HG02678 (cell line): ENCODE data around the gene VTCN1.
"Not testable (repeated sequence)": the region's sequence is repeated elsewhere in the genome, so short reads cannot be mapped to it uniquely, and the experiment has no call there.

Experiments used
- ATAC-seq: cut with Tn5 transposase; IDR thresholded peaks from one replicate; pipeline ENCODE4 v1.9.1; 2021; ENCODE audit warnings: mild to moderate bottlenecking, moderate library complexity; ENCODE audit not compliant: unreplicated experiment

The VTCN1 gene

DNA sequence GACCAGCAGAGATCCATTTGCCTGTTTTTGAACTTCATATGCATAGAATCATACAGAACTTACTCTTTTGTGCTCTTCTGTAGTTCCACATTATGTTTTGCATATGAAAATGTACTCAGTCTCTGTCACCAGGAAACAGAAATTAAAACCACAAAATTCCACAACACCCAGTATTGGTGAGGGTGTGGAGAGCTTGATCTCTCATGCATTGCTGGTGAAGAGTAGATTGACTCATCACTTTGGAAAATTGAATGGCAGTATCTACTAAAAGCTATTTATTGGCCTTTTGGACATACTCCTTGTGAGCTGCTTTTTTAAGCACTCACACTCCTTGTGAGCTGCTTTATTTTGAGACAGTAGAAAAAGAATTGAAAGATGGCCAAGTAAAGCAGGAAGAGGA lies 43.3 kb downstream of the VTCN1 start:
- ATAC-seq = no peak

DNA sequence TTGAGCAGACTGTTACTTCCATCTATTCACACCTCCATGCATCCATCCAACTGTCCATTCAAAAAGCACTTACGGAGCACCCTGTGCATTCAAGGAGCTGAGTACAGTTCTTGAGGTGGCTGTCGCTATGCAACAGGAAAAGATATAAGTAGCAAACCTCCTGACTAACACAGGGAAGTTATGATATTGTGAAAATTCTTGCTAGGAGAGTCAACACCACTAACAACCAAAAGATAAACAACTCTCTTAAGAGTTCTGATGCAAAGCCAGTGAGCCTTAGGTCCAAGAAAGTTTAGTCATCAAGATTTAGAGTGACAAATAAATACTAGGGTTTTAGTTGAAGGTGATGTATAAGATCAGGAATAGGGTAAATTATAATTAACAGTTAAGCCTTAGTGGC lies 44.7 kb downstream of the VTCN1 start:
- ATAC-seq = no peak

- ATAC-seq = no peak
These were observed 46.5 kb downstream of the VTCN1 start for GRCh38 chr1:117164209-117164608.

DNA sequence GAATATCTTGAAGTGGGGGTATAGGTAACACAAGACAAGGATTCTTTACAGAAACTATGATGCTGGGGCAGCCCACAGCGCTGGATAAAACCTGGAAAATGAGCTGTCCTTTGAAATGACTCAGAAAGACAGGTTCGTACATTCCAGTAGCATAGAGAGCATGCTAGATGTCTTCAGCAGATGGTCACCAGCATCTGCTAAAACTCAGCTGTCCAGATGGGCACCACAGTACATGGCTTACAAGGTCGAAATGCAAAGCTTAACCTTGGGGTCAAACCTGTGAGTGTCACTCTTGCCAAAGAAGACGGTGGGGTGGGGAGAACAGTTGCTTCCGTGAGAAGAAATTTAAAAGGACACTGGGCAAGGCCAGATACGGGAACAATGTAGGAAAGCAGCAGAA lies 47.9 kb downstream of the VTCN1 start:
- ATAC-seq = no peak

DNA sequence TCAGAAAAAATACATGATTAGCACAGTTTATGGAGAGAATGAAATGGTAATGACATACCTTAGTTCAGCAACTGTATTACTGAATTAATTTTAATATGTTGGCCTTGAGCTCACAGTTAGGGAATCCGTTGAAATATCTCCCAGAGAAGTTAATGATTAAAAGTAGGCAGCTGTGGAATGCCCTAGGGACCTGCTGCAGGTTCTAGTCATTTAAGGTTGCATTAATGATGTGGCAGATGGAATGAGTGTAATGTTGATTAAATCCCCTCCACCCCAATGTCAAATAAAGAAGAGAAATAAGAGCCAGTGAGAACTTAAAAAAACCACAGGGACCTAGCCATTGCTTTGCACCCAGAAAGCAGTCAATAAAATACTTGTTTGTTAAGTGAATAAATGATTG lies 48.8 kb downstream of the VTCN1 start:
- ATAC-seq = no peak

GRCh38 chr1:117151305-117151704 lies 59.4 kb downstream of the VTCN1 start:
- not testable (repeated sequence) for ATAC-seq

- no peak for ATAC-seq
These were observed 60.4 kb downstream of the VTCN1 start for GRCh38 chr1:117150316-117150715.

GRCh38 chr1:117147856-117148588 lies 62.7 kb downstream of the VTCN1 start:
- ATAC-seq = no peak

DNA sequence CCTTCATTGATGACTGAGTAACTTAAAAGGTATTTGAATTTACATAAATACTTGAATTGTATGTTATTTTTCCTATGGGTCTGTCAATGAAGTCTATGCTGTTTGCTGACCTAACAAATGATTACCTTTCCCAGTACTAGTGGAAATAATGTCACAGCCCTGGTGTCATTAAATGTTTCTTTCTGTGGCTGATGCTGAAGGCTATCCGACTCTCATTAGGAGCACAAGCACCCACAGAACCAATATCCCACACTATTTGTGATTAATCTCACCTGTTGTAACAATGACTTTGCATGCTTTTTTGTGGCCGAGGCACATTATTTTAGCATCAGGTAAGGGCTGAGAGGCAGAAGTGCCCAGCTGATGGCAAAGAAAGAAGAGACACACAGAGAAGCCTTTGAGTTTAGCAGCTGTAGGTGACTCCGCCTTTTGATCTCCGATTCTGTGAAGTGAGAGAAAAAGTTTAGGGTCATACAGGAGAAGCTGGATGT lies 63.3 kb downstream of the VTCN1 start:
- ATAC-seq = no peak

GRCh38 chr1:117146575-117147340 lies 64.0 kb downstream of the VTCN1 start:
- ATAC-seq = no peak

DNA sequence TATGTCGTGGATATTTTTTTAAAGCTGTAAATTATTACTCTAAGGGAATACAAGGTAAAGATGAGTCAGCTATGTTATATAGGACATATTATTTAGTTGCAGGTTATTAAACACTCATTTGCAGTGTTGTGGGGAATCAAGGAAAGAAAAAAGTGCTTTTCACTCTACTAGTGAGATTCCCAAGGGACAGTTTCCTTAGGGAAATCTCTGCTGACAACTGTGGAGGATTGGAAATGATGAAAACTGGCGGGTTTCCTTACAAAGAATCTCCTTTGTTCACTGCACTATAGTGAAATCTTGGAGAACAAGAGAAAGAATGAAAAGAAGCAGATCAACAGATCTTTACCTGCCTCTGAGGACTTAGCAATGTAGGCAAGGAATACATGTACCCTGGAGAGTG lies 64.7 kb downstream of the VTCN1 start:
- ATAC-seq = no peak

GRCh38 chr1:117143871-117144270 lies 66.9 kb downstream of the VTCN1 start:
- ATAC-seq = no peak

- no peak for ATAC-seq
These were observed 67.6 kb downstream of the VTCN1 start for GRCh38 chr1:117143172-117143571.

DNA sequence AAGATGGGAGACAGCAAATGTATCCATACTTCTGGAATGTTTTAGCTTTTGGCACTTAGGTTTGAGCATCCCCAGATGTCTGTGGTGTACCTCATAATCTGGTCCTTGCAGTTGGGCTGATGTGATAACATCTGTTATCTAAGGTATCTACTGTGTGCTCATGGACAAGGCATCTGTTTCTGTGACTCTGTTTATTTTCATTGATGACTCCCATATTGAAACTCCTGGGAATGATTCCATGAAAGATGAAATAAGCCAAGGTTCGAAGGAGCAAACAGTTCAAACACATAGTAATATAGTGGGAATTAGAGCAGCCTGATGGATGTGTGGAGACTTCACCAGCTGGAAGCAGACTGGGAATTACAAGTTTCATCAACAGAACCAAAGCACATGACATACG lies 68.5 kb downstream of the VTCN1 start:
- no peak for ATAC-seq

GRCh38 chr1:117138561-117138960 lies 72.2 kb downstream of the VTCN1 start:
- no peak for ATAC-seq

GRCh38 chr1:117138106-117138505 lies 72.6 kb downstream of the VTCN1 start:
- no peak for ATAC-seq

GRCh38 chr1:117137281-117137855 lies 73.4 kb downstream of the VTCN1 start:
- ATAC-seq = no peak

DNA sequence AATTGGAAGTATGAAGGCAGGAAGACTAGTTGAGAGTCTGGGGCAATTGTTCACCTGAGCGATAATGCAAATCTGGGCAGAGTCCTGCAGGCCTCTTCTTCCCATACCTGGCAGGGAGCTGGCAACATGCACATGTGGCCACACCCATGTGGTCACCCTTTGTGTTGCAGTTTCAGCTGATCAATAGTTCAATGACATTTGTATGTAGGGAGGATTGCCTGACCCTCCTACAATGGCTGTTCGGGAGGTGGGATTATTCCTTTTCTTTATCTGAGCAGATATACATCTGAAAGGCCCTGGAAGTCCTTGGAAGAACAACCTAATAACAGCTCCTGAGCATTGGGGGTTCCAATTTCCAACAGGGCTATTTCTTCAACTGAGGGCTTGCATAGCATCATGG lies 74.0 kb downstream of the VTCN1 start:
- ATAC-seq = no peak

GRCh38 chr1:117135329-117135728 lies 75.4 kb downstream of the VTCN1 start:
- no peak for ATAC-seq

DNA sequence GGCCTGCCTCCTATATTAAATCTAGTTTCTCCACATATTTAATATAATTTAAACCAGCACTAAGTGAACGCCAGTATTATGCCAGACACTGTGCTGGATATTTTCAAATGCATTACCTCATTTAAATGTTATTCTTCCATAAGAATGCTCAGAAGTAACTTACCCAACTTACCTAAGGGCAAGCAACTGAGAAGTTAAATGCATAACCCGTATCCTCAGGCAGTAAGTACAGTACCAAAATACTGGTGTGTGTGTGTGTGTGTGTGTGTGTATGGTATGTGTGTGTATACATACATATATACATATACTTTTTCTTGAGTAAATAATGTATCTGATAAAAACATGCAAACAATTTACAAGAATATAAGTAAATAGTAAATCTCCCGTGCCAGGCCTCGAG lies 80.2 kb downstream of the VTCN1 start:
- ATAC-seq = no peak

DNA sequence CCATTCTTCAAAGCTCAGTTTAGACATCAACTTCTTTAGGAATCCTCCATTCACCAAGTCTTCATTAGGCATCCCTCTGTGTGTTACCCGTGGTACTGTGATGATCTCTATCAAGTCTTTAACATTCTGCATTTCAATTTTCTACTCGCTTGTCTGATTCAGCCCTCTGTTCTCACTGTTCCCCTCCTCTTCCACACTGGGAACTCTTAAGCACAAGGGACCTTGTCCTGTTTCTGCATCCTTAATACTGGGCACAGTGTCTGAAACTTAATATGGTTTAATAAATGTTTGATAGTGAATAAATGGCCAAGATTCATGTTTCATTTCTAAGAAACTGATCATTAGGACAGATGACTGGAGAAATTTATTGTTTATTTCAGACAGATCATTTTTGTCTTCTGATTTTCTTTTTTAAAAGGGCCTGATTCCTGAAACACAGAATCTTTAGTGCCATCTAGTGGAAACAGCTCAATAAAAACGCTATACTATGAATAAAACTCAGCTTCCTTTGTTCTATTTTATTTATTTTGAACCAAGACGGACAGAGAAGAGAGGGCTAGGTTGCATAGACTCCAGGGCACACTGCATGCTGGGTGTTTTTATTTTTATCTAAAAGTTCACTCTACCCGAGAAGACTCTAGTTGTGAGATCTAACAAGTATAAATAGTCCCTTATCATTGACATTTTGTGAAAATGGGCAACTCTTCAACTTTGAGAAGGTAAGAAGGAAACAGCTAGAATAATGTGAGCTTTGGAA lies 82.2 kb downstream of the VTCN1 start:
- no peak for ATAC-seq
